ENCODE data around the gene SLC25A24. TPM values are rescaled to one million over a fixed set of nuclear protein-coding genes. Genes with fewer than 3 reads are reported as not detected.

The SLC25A24 gene
- total RNA-seq, 1 donor from 2014 or later = 55.3 TPM

GRCh38 chr1:108114033-108114599 lies 86.0 kb downstream of the SLC25A24 start:
- Histone ChIP-seq H3K36me3 (ENCODE audit: insufficient read depth, low read length) (no peaks in the 10 kb centered on the region), H3K4me1 (ENCODE audit: insufficient read depth, low read length) (no peaks in the 10 kb centered on the region), H3K27me3 (ENCODE audit: insufficient read depth, low read length) (no peaks in the 10 kb centered on the region), H3K9me3 (ENCODE audit: insufficient read depth, low read depth, low read length) (no peaks in the 10 kb centered on the region), H3K4me3 (ENCODE audit: insufficient read depth, low read depth, low read length) (no peak overlapping the region), H3K4me2 (ENCODE audit: low read length) (no peak overlapping the region), H3K27ac (ENCODE audit: low read depth, low read length) (no peak overlapping the region), H3K9ac (ENCODE audit: low read length) (no peak overlapping the region), H2AFZ (ENCODE audit: low read depth, low read length) (no peak overlapping the region), H4K20me1 (ENCODE audit: insufficient read depth, low read length) (no peaks in the 10 kb centered on the region), H3K79me2 (ENCODE audit: insufficient read depth, low read length) (no peaks in the 10 kb centered on the region)
- FAIRE-seq (no peak), DNase-seq (ENCODE audit: low read depth) (no peak)
- TF ChIP-seq CTCF (IDR thresholded peaks at IDR 0.05; ENCODE audit: insufficient read depth, low read depth, low read length) (no peak), EZH2 (IDR thresholded peaks at IDR 0.05; ENCODE audit: insufficient read depth, low read length) (no peak)
- Mint-ChIP-seq H3K27ac (ENCODE audit: unreplicated experiment) (no peak overlapping the region), H3K27me3 (ENCODE audit: low read depth, unreplicated experiment) (peaks cover 3% of the 10 kb centered on the region), H3K4me3 (ENCODE audit: unreplicated experiment) (no peak overlapping the region), H3K4me1 (ENCODE audit: low read depth, unreplicated experiment) (peaks cover 11% of the 10 kb centered on the region), H3K9me3 (ENCODE audit: unreplicated experiment) (peaks cover 2% of the 10 kb centered on the region), H3K36me3 (ENCODE audit: low read depth, unreplicated experiment) (peaks cover 2% of the 10 kb centered on the region)

GRCh38 chr1:108113496-108113895 lies 86.6 kb downstream of the SLC25A24 start:
- Histone ChIP-seq H2AFZ (ENCODE audit: low read depth, low read length) (no peak overlapping the region), H3K9ac (ENCODE audit: low read length) (no peak overlapping the region), H3K36me3 (ENCODE audit: insufficient read depth, low read length) (no peaks in the 10 kb centered on the region), H3K4me2 (ENCODE audit: low read length) (no peak overlapping the region), H3K4me3 (ENCODE audit: insufficient read depth, low read depth, low read length) (no peak overlapping the region), H4K20me1 (ENCODE audit: insufficient read depth, low read length) (no peaks in the 10 kb centered on the region), H3K79me2 (ENCODE audit: insufficient read depth, low read length) (no peaks in the 10 kb centered on the region), H3K9me3 (ENCODE audit: insufficient read depth, low read depth, low read length) (no peaks in the 10 kb centered on the region), H3K27me3 (ENCODE audit: insufficient read depth, low read length) (no peaks in the 10 kb centered on the region), H3K4me1 (ENCODE audit: insufficient read depth, low read length) (no peaks in the 10 kb centered on the region), H3K27ac (ENCODE audit: low read depth, low read length) (no peak overlapping the region)
- Mint-ChIP-seq H3K27ac (ENCODE audit: unreplicated experiment) (no peak overlapping the region), H3K36me3 (ENCODE audit: low read depth, unreplicated experiment) (peaks cover 2% of the 10 kb centered on the region), H3K27me3 (ENCODE audit: low read depth, unreplicated experiment) (peaks cover 3% of the 10 kb centered on the region), H3K4me1 (ENCODE audit: low read depth, unreplicated experiment) (peaks cover 7% of the 10 kb centered on the region), H3K9me3 (ENCODE audit: unreplicated experiment) (peaks cover 2% of the 10 kb centered on the region), H3K4me3 (ENCODE audit: unreplicated experiment) (no peak overlapping the region)
- TF ChIP-seq EZH2 (IDR thresholded peaks at IDR 0.05; ENCODE audit: insufficient read depth, low read length) = no peak
- no peak for TF ChIP-seq CTCF (IDR thresholded peaks at IDR 0.05; ENCODE audit: insufficient read depth, low read depth, low read length)
- no peak for DNase-seq (ENCODE audit: low read depth)
- FAIRE-seq = no peak

- Mint-ChIP-seq H3K4me3 (ENCODE audit: unreplicated experiment) (no peak overlapping the region), H3K9me3 (ENCODE audit: unreplicated experiment) (peaks cover 2% of the 10 kb centered on the region), H3K27ac (ENCODE audit: unreplicated experiment) (no peak overlapping the region), H3K27me3 (ENCODE audit: low read depth, unreplicated experiment) (no peaks in the 10 kb centered on the region), H3K4me1 (ENCODE audit: low read depth, unreplicated experiment) (peaks cover 3% of the 10 kb centered on the region), H3K36me3 (ENCODE audit: low read depth, unreplicated experiment) (peaks cover 2% of the 10 kb centered on the region)
- H3K27me3 ChIP-seq (ENCODE audit: insufficient read depth, low read length) = no peaks in the 10 kb centered on the region
- DNase-seq (ENCODE audit: low read depth) (no peak), FAIRE-seq (no peak)
- H3K4me1 ChIP-seq (ENCODE audit: insufficient read depth, low read length) = no peaks in the 10 kb centered on the region
- H2AFZ ChIP-seq (ENCODE audit: low read depth, low read length) = no peak overlapping the region
- no peaks in the 10 kb centered on the region for H3K36me3 ChIP-seq (ENCODE audit: insufficient read depth, low read length)
- no peak overlapping the region for H3K27ac ChIP-seq (ENCODE audit: low read depth, low read length)
- no peaks in the 10 kb centered on the region for H4K20me1 ChIP-seq (ENCODE audit: insufficient read depth, low read length)
- H3K4me2 ChIP-seq (ENCODE audit: low read length) = no peak overlapping the region
- no peak overlapping the region for H3K9ac ChIP-seq (ENCODE audit: low read length)
- H3K4me3 ChIP-seq (ENCODE audit: insufficient read depth, low read depth, low read length) = no peak overlapping the region
- no peaks in the 10 kb centered on the region for H3K79me2 ChIP-seq (ENCODE audit: insufficient read depth, low read length)
- no peak for TF ChIP-seq CTCF (IDR thresholded peaks at IDR 0.05; ENCODE audit: insufficient read depth, low read depth, low read length)
- TF ChIP-seq EZH2 (IDR thresholded peaks at IDR 0.05; ENCODE audit: insufficient read depth, low read length) = no peak
- H3K9me3 ChIP-seq (ENCODE audit: insufficient read depth, low read depth, low read length) = no peaks in the 10 kb centered on the region
Measured at GRCh38 chr1:108109295-108109973, 90.7 kb downstream of the SLC25A24 start.
